Measurements from ENCODE around the gene ZKSCAN7. TPM values are rescaled to one million over a fixed set of nuclear protein-coding genes. Genes with fewer than 3 reads are reported as not detected.
"Not testable (repeated sequence)": the region's sequence is repeated elsewhere in the genome, so short reads cannot be mapped to it uniquely, and the experiment has no call there.

ZKSCAN7 gene
- polyA plus RNA-seq, 1 donor (not counting 4 experiments of a cell fraction or from before 2014, with no cell fraction given) = 1.6 TPM

DNA sequence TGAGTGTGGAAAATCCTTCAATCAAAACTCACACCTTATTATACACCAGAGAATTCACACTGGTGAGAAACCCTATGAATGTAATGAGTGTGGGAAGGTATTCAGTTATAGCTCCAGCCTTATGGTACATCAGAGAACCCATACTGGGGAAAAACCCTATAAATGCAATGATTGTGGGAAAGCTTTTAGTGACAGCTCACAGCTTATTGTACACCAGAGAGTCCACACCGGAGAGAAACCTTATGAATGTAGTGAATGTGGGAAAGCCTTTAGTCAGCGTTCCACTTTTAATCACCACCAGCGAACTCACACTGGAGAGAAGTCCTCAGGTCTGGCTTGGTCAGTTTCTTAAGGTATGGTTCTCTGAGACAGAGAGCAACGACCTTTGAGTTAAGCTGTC lies 16.0 kb downstream of the ZKSCAN7 start:
- H3K9ac ChIP-seq (ENCODE audit: control insufficient read depth, extremely low read depth, insufficient read depth, low read length) = no peak overlapping the region
- peaks cover 0 to 2% of the 10 kb centered on the region in 2 experiments for H3K36me3 ChIP-seq (ENCODE audit: control insufficient read depth in 2 of 2, extremely low read depth in 1 of 2, insufficient read depth in 2 of 2, low read length in 2 of 2)
- no peaks in the 10 kb centered on the region for H4K20me1 ChIP-seq (ENCODE audit: control insufficient read depth, extremely low read depth, insufficient read depth, low read length)
- peaks cover 3% of the 10 kb centered on the region for H3K9me3 ChIP-seq (ENCODE audit: control insufficient read depth, low read depth, low read length)
- TF ChIP-seq, protein P1, sequence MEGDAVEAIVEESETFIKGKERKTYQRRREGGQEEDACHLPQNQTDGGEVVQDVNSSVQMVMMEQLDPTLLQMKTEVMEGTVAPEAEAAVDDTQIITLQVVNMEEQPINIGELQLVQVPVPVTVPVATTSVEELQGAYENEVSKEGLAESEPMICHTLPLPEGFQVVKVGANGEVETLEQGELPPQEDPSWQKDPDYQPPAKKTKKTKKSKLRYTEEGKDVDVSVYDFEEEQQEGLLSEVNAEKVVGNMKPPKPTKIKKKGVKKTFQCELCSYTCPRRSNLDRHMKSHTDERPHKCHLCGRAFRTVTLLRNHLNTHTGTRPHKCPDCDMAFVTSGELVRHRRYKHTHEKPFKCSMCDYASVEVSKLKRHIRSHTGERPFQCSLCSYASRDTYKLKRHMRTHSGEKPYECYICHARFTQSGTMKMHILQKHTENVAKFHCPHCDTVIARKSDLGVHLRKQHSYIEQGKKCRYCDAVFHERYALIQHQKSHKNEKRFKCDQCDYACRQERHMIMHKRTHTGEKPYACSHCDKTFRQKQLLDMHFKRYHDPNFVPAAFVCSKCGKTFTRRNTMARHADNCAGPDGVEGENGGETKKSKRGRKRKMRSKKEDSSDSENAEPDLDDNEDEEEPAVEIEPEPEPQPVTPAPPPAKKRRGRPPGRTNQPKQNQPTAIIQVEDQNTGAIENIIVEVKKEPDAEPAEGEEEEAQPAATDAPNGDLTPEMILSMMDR (optimal IDR thresholded peaks at IDR 0.05 in 1 of 3, IDR thresholded peaks at IDR 0.05 in 1 of 3, conservative IDR thresholded peaks at IDR 0.05 in 1 of 3; ENCODE audit: extremely low read depth in 1 of 3, insufficient read depth in 2 of 3, low read length in 3 of 3) = no peak
- no peak for TF ChIP-seq EZH2 (IDR thresholded peaks at IDR 0.05; ENCODE audit: low read length)
- no peak for FAIRE-seq
- no peak overlapping the region for H3K4me3 ChIP-seq (ENCODE audit: control insufficient read depth in 2 of 3, extremely low read depth in 1 of 3, insufficient read depth in 2 of 3, low read depth in 1 of 3, low read length in 3 of 3)
- no peaks in the 10 kb centered on the region for H3K4me1 ChIP-seq (ENCODE audit: control insufficient read depth, extremely low read depth, insufficient read depth, low read length)
- no peaks in the 10 kb centered on the region for H3K79me2 ChIP-seq (ENCODE audit: control insufficient read depth, insufficient read depth, low read length)
- no peak overlapping the region for H3K27ac ChIP-seq (ENCODE audit: control insufficient read depth, insufficient read depth, low read length)
- no peak for DNase-seq (ENCODE audit: low read depth, low spot score)
- no peak overlapping the region for H3K4me2 ChIP-seq (ENCODE audit: control insufficient read depth, extremely low read depth, insufficient read depth, low read depth, low read length)
- H3K9me1 ChIP-seq (ENCODE audit: control insufficient read depth, extremely low read depth, insufficient read depth, low read length) = no peaks in the 10 kb centered on the region
- H2AFZ ChIP-seq (ENCODE audit: control insufficient read depth, low read length) = no peak overlapping the region
- H3K27me3 ChIP-seq (ENCODE audit: control insufficient read depth, extremely low read depth, insufficient read depth, low read length) = no peaks in the 10 kb centered on the region
- dilution Hi-C loops (cut with MboI; ENCODE audit: extremely low pct_ligation_motif_present, low sequenced_read_pairs) = no loop called here

GRCh38 chr3:44576613-44577012 lies 21.6 kb downstream of the ZKSCAN7 start:
- Histone ChIP-seq H3K4me3 (ENCODE audit: control insufficient read depth in 2 of 3, extremely low read depth in 1 of 3, insufficient read depth in 2 of 3, low read depth in 1 of 3, low read length in 3 of 3) (no peak overlapping the region), H3K9me1 (ENCODE audit: control insufficient read depth, extremely low read depth, insufficient read depth, low read length) (no peaks in the 10 kb centered on the region), H3K27me3 (ENCODE audit: control insufficient read depth, extremely low read depth, insufficient read depth, low read length) (peaks cover 10% of the 10 kb centered on the region), H4K20me1 (ENCODE audit: control insufficient read depth, extremely low read depth, insufficient read depth, low read length) (no peaks in the 10 kb centered on the region), H3K9me3 (ENCODE audit: control insufficient read depth, low read depth, low read length) (peaks cover 2% of the 10 kb centered on the region), H3K4me1 (ENCODE audit: control insufficient read depth, extremely low read depth, insufficient read depth, low read length) (no peaks in the 10 kb centered on the region), H3K9ac (ENCODE audit: control insufficient read depth, extremely low read depth, insufficient read depth, low read length) (no peak overlapping the region), H3K36me3 (ENCODE audit: control insufficient read depth in 2 of 2, extremely low read depth in 1 of 2, insufficient read depth in 2 of 2, low read length in 2 of 2) (no peaks in the 10 kb centered on the region), H3K79me2 (ENCODE audit: control insufficient read depth, insufficient read depth, low read length) (no peaks in the 10 kb centered on the region), H3K4me2 (ENCODE audit: control insufficient read depth, extremely low read depth, insufficient read depth, low read depth, low read length) (no peak overlapping the region), H3K27ac (ENCODE audit: control insufficient read depth, insufficient read depth, low read length) (no peak overlapping the region), H2AFZ (ENCODE audit: control insufficient read depth, low read length) (no peak overlapping the region)
- no peak for TF ChIP-seq EZH2 (IDR thresholded peaks at IDR 0.05; ENCODE audit: low read length)
- TF ChIP-seq, protein P1 (optimal IDR thresholded peaks at IDR 0.05 in 1 of 3, IDR thresholded peaks at IDR 0.05 in 1 of 3, conservative IDR thresholded peaks at IDR 0.05 in 1 of 3; ENCODE audit: extremely low read depth in 1 of 3, insufficient read depth in 2 of 3, low read length in 3 of 3) = no peak
- dilution Hi-C loops (cut with MboI; ENCODE audit: extremely low pct_ligation_motif_present, low sequenced_read_pairs) = no loop called here
- DNase-seq (ENCODE audit: low read depth, low spot score) (no peak), FAIRE-seq (no peak)

- FAIRE-seq; H3K4me3 ChIP-seq (ENCODE audit: control insufficient read depth in 2 of 3, extremely low read depth in 1 of 3, insufficient read depth in 2 of 3, low read depth in 1 of 3, low read length in 3 of 3); H3K27ac ChIP-seq (ENCODE audit: control insufficient read depth, insufficient read depth, low read length); DNase-seq (ENCODE audit: low read depth, low spot score); H3K9me3 ChIP-seq (ENCODE audit: control insufficient read depth, low read depth, low read length); H3K4me1 ChIP-seq (ENCODE audit: control insufficient read depth, extremely low read depth, insufficient read depth, low read length); H3K9me1 ChIP-seq (ENCODE audit: control insufficient read depth, extremely low read depth, insufficient read depth, low read length); H3K79me2 ChIP-seq (ENCODE audit: control insufficient read depth, insufficient read depth, low read length); H3K4me2 ChIP-seq (ENCODE audit: control insufficient read depth, extremely low read depth, insufficient read depth, low read depth, low read length); H3K9ac ChIP-seq (ENCODE audit: control insufficient read depth, extremely low read depth, insufficient read depth, low read length); H4K20me1 ChIP-seq (ENCODE audit: control insufficient read depth, extremely low read depth, insufficient read depth, low read length); dilution Hi-C loops (cut with MboI; ENCODE audit: extremely low pct_ligation_motif_present, low sequenced_read_pairs); H3K27me3 ChIP-seq (ENCODE audit: control insufficient read depth, extremely low read depth, insufficient read depth, low read length); H2AFZ ChIP-seq (ENCODE audit: control insufficient read depth, low read length); H3K36me3 ChIP-seq (ENCODE audit: control insufficient read depth in 2 of 2, extremely low read depth in 1 of 2, insufficient read depth in 2 of 2, low read length in 2 of 2): not testable (repeated sequence)
Measured at GRCh38 chr3:44577354-44577952, 22.5 kb downstream of the ZKSCAN7 start.

- H3K36me3 ChIP-seq (ENCODE audit: control insufficient read depth in 2 of 2, extremely low read depth in 1 of 2, insufficient read depth in 2 of 2, low read length in 2 of 2); H3K4me3 ChIP-seq (ENCODE audit: control insufficient read depth in 2 of 3, extremely low read depth in 1 of 3, insufficient read depth in 2 of 3, low read depth in 1 of 3, low read length in 3 of 3); H3K4me2 ChIP-seq (ENCODE audit: control insufficient read depth, extremely low read depth, insufficient read depth, low read depth, low read length); H3K79me2 ChIP-seq (ENCODE audit: control insufficient read depth, insufficient read depth, low read length); FAIRE-seq; H3K27ac ChIP-seq (ENCODE audit: control insufficient read depth, insufficient read depth, low read length); H3K9me1 ChIP-seq (ENCODE audit: control insufficient read depth, extremely low read depth, insufficient read depth, low read length); H3K4me1 ChIP-seq (ENCODE audit: control insufficient read depth, extremely low read depth, insufficient read depth, low read length); H3K9ac ChIP-seq (ENCODE audit: control insufficient read depth, extremely low read depth, insufficient read depth, low read length); dilution Hi-C loops (cut with MboI; ENCODE audit: extremely low pct_ligation_motif_present, low sequenced_read_pairs); DNase-seq (ENCODE audit: low read depth, low spot score); H4K20me1 ChIP-seq (ENCODE audit: control insufficient read depth, extremely low read depth, insufficient read depth, low read length); H2AFZ ChIP-seq (ENCODE audit: control insufficient read depth, low read length); H3K9me3 ChIP-seq (ENCODE audit: control insufficient read depth, low read depth, low read length); H3K27me3 ChIP-seq (ENCODE audit: control insufficient read depth, extremely low read depth, insufficient read depth, low read length): not testable (repeated sequence)
Measured at GRCh38 chr3:44578316-44578715, 23.3 kb downstream of the ZKSCAN7 start.

Data from keratinocyte (primary cell).